Endothelial cell of umbilical vein (primary cell): ENCODE measurements around the gene AMH. TPM values are rescaled to one million over a fixed set of nuclear protein-coding genes. Genes with fewer than 3 reads are reported as not detected.

ENCODE experiments used
- BruUV-seq: library from RNA; stranded (reverse); fragments of 400-500 nt; replicated peaks from 2 replicates; lab custom pipeline; 2021; lab: Mats Ljungman, UMichigan
- CTCF ChIA-PET: fragments of 300-600, 350-600 bp; sonication (Branson Sonifier 250); formaldehyde crosslinking; loops from one replicate; lab custom pipeline; 2021; ENCODE audit warnings: antibody characterized with exemption, inconsistent platforms; lab: Charles Lee
- POLR2A ChIA-PET: fragments of 300-600, 350-600 bp; sonication (Branson Sonifier 250); formaldehyde crosslinking; loops from one replicate; lab custom pipeline; 2021; ENCODE audit warnings: antibody characterized with exemption, inconsistent platforms; lab: Charles Lee
- DNase-seq: peaks from one replicate; pipeline ENCODE4 v3.0.0-alpha.2; 2011; ENCODE audit warnings: low read depth, low spot score
- FAIRE-seq: peaks from 2 replicates; lab custom pipeline; 2011; peaks lifted over from hg19 to GRCh38; lab: Jason Lieb, UNC
- H2AFZ ChIP-seq: 2 replicates; pipeline ENCODE4 v1.6.0; 2012; ENCODE audit warnings: low read depth, low read length, control low read depth, inconsistent platforms
- H3K27ac ChIP-seq: 2 replicates; pipeline ENCODE4 v1.5.1; 2011; ENCODE audit warnings: low read depth, mild to moderate bottlenecking, control low read depth, low read length, moderate library complexity; ENCODE audit not compliant: insufficient read depth
- H3K27me3 ChIP-seq, 2 experiments: 2 replicates each; pipeline versions ENCODE4 v1.6.0 to v1.6.1; 2011; ENCODE audit warnings: low read length in 2 of 2, mixed read lengths in 1 of 2; ENCODE audit not compliant: control insufficient read depth in 2 of 2, insufficient read depth in 2 of 2
- H3K36me3 ChIP-seq, 2 experiments: 2 replicates in 1 of 2; 3 replicates in 1 of 2; pipeline ENCODE4 v1.5.1; 2011; ENCODE audit warnings: low read length in 2 of 2, mild to moderate bottlenecking in 1 of 2, moderate library complexity in 1 of 2; ENCODE audit not compliant: control insufficient read depth in 2 of 2, insufficient read depth in 2 of 2; ENCODE audit errors: extremely low read depth in 1 of 2
- H3K4me1 ChIP-seq: 3 replicates; pipeline ENCODE4 v1.5.1; 2011; ENCODE audit warnings: mild to moderate bottlenecking, low read length; ENCODE audit not compliant: control insufficient read depth, insufficient read depth; ENCODE audit errors: extremely low read depth
- H3K4me2 ChIP-seq: 2 replicates; pipeline ENCODE4 v1.6.1; 2011; ENCODE audit warnings: low read length, control low read depth, mixed read lengths; ENCODE audit not compliant: insufficient read depth
- H3K4me3 ChIP-seq, 3 experiments: fragments of 200-600 bp in 1 of 3; sonication (generic), shearing (Covaris generic) in 1 of 3; replicated peaks in 1 of 3; 2 replicates each; pipeline ENCODE4 v1.5.1; 2011 to 2016; ENCODE audit warnings: control low read depth in 3 of 3, low read length in 3 of 3, mild to moderate bottlenecking in 2 of 3, inconsistent platforms in 1 of 3, low read depth in 1 of 3, moderate library complexity in 1 of 3; ENCODE audit not compliant: insufficient read depth in 1 of 3
- H3K79me2 ChIP-seq: 2 replicates; pipeline ENCODE4 v1.6.0; 2012; ENCODE audit warnings: low read length, inconsistent platforms; ENCODE audit not compliant: control insufficient read depth, insufficient read depth
- H3K9ac ChIP-seq: replicated peaks from 2 replicates; pipeline ENCODE3; 2011; ENCODE audit warnings: low read length, control low read depth; ENCODE audit not compliant: insufficient read depth; ENCODE audit errors: extremely low read depth
- H3K9me1 ChIP-seq: replicated peaks from 3 replicates; pipeline ENCODE4 v1.6.0; 2011; ENCODE audit warnings: mild to moderate bottlenecking, low read length; ENCODE audit not compliant: control insufficient read depth, insufficient read depth; ENCODE audit errors: extremely low read depth
- H3K9me3 ChIP-seq: replicated peaks from 2 replicates; pipeline ENCODE4 v1.5.1; 2012; ENCODE audit warnings: low read length, inconsistent platforms; ENCODE audit not compliant: control insufficient read depth, insufficient read depth
- H4K20me1 ChIP-seq: replicated peaks from 2 replicates; pipeline ENCODE3; 2011; ENCODE audit warnings: mild to moderate bottlenecking, low read length; ENCODE audit not compliant: control insufficient read depth, insufficient read depth; ENCODE audit errors: extremely low read depth
- EZH2 ChIP-seq: IDR thresholded peaks from 2 replicates; pipeline ENCODE4 v1.6.1; 2012; ENCODE audit warnings: borderline replicate concordance, low read depth, mild to moderate bottlenecking, moderate library complexity, low read length, inconsistent platforms; ENCODE audit not compliant: severe bottlenecking
- FOS ChIP-seq: IDR thresholded peaks from 2 replicates; pipeline ENCODE4 v1.6.1; 2011; ENCODE audit warnings: mild to moderate bottlenecking, low read length, moderate library complexity, borderline replicate concordance; ENCODE audit not compliant: insufficient read depth
- GATA2 ChIP-seq: IDR thresholded peaks from 2 replicates; pipeline ENCODE4 v1.7.0; 2011; ENCODE audit warnings: low read depth, mild to moderate bottlenecking, moderate library complexity, mixed read lengths, low read length; ENCODE audit not compliant: insufficient read length, insufficient read depth
- JUN ChIP-seq: IDR thresholded peaks from 2 replicates; pipeline ENCODE4 v1.6.1; 2011; ENCODE audit warnings: borderline replicate concordance, low read depth; ENCODE audit not compliant: insufficient read length, insufficient read depth
- MYC ChIP-seq: IDR thresholded peaks from one replicate; pipeline ENCODE4 v1.6.1; 2011; ENCODE audit warnings: mild to moderate bottlenecking, low read depth, low read length
- POLR2A ChIP-seq: IDR thresholded peaks from 2 replicates; pipeline ENCODE4 v1.6.1; 2012; ENCODE audit warnings: low read depth, mild to moderate bottlenecking, control low read depth, low read length
- POLR2AphosphoS5 ChIP-seq: IDR thresholded peaks from 2 replicates; pipeline ENCODE4 v1.6.1; 2012; ENCODE audit warnings: low read depth, mild to moderate bottlenecking, control low read depth, low read length, moderate library complexity; ENCODE audit not compliant: insufficient read depth
- dilution Hi-C: fragments of 300-500 bp; cut with MboI; formaldehyde crosslinking; loops from one replicate; pipeline ENCODE4 v1.15.0; 2019; ENCODE audit warnings: low sequenced_read_pairs; ENCODE audit not compliant: extremely low pct_ligation_motif_present
- intact Hi-C: fragments of 100-400 bp; cut with micrococcal nuclease; formaldehyde crosslinking; loops from one replicate; pipeline ENCODE4 v1.10.0; 2022
- polyA plus RNA-seq, 4 experiments: library from polyadenylated mRNA; depleted of rRNA in 3 of 4; stranded (reverse) in 3 of 4; unstranded in 1 of 4; fragments of >200 nt; gene quantifications; 2 replicates each; pipeline versions ENCODE4 v1.2.1 to v1.2.3, GENCODE V29; 2011 to 2012; ENCODE audit warnings: missing spikeins in 1 of 4
- total RNA-seq: library from RNA; stranded (reverse); gene quantifications from 2 replicates; pipeline ENCODE4 v1.2.3, GENCODE V29; 2021
- TF ChIP-seq, protein P1 (sequence below): IDR thresholded peaks from 2 replicates; pipeline ENCODE4 v1.6.1; 2011; ENCODE audit not compliant: insufficient read depth, insufficient read length
- TF ChIP-seq, protein P2 (sequence below), 2 donors: IDR thresholded peaks; 1 replicate in 1 of 2; 2 replicates in 1 of 2; pipeline ENCODE4 v1.5.1; 2011; ENCODE audit warnings: low read length in 2 of 2, mild to moderate bottlenecking in 2 of 2, moderate library complexity in 2 of 2, control low read depth in 1 of 2, inconsistent platforms in 1 of 2, low read depth in 1 of 2; ENCODE audit not compliant: insufficient read depth in 1 of 2; ENCODE audit errors: extremely low read depth in 1 of 2

Gene AMH
- total and polyA plus RNA-seq, 2 donors (not counting 3 experiments of a cell fraction or from before 2014, with no cell fraction given): 3.3 to 9.6 TPM

DNA sequence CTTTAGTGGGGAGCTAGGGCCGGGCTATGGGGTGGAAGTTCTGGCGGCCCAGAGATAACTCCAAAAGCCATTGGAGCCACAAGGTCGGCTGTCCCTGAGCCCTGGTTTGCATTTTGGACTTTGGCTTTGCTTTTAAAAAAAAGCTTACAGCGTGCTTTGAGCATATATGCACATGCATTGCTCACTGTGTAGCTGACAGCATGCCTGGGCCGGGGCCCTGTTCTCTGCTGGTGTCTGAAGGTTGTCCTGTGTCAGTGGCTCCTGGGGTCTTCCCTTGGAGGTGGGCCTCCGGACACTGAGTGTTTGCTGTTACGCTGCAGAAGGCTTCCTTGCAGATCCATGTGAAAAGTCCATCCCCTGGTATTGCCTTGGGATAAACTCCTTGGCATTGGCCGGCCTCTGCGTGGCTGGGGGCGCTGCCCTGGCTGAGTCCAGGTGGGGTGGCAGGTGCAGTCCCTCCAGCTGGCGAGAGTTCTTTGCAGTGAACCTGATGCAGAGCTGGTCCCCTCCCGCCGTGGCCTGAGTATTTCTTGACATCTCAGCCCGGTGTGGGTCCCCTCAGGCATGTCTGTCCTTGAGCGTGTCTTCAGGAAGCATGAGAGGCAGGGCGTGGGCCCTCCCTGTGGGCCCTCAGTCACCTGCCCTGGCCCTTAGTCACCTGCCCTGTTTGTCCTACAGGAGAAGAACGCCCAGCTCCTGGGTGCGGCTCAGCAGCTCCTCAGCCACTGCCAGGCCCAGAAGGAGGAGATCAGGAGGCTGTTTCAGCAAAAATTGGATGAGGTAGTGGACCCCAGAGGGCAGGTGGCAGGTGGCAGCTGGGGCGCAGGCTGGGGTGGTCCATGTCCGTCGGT lies 36.0 kb upstream of the AMH start:
- no peaks in the 10 kb centered on the region for H3K9me1 ChIP-seq
- intact Hi-C loops: no loop called here
- TF ChIP-seq, protein P1, sequence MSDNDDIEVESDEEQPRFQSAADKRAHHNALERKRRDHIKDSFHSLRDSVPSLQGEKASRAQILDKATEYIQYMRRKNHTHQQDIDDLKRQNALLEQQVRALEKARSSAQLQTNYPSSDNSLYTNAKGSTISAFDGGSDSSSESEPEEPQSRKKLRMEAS: no peak
- TF ChIP-seq JUN: no peak
- no peak for TF ChIP-seq MYC
- no peak for TF ChIP-seq POLR2A
- no peak for TF ChIP-seq FOS
- no peak for TF ChIP-seq POLR2AphosphoS5
- TF ChIP-seq, protein P2, sequence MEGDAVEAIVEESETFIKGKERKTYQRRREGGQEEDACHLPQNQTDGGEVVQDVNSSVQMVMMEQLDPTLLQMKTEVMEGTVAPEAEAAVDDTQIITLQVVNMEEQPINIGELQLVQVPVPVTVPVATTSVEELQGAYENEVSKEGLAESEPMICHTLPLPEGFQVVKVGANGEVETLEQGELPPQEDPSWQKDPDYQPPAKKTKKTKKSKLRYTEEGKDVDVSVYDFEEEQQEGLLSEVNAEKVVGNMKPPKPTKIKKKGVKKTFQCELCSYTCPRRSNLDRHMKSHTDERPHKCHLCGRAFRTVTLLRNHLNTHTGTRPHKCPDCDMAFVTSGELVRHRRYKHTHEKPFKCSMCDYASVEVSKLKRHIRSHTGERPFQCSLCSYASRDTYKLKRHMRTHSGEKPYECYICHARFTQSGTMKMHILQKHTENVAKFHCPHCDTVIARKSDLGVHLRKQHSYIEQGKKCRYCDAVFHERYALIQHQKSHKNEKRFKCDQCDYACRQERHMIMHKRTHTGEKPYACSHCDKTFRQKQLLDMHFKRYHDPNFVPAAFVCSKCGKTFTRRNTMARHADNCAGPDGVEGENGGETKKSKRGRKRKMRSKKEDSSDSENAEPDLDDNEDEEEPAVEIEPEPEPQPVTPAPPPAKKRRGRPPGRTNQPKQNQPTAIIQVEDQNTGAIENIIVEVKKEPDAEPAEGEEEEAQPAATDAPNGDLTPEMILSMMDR (IDR thresholded peaks at IDR 0.05; ENCODE audit: extremely low read depth in 1 of 2, insufficient read depth in 1 of 2, low read depth in 1 of 2, low read length in 2 of 2): no peak
- no peak for TF ChIP-seq GATA2
- TF ChIP-seq EZH2: no peak
- POLR2A ChIA-PET: no interaction called here
- no TSS peak for BruUV-seq
- no peak for FAIRE-seq
- CTCF ChIA-PET: interaction anchor here (2.0 kb wide), 1 partner anchor 57 kb away, joined by 6 read pairs; no protein-coding TSS in a partner anchor
- no peaks in the 10 kb centered on the region for H4K20me1 ChIP-seq
- H3K79me2 ChIP-seq: no peaks in the 10 kb centered on the region
- no peak overlapping the region for H3K9ac ChIP-seq
- H3K4me1 ChIP-seq: peaks cover 6% of the 10 kb centered on the region
- dilution Hi-C loops: no loop called here
- no peaks in the 10 kb centered on the region for H3K27me3 ChIP-seq
- no peak for DNase-seq
- no peak overlapping the region for H3K4me3 ChIP-seq
- no peak overlapping the region for H3K27ac ChIP-seq
- no peak overlapping the region for H2AFZ ChIP-seq
- no peaks in the 10 kb centered on the region for H3K9me3 ChIP-seq
- H3K36me3 ChIP-seq: peaks cover 12 to 50% of the 10 kb centered on the region in 2 experiments
- H3K4me2 ChIP-seq: no peak overlapping the region
